HEK293T (cell line): ENCODE measurements around the gene MORN1.

Experiments used
- CTCF ChIA-PET: fragments of 350-600 bp; formaldehyde crosslinking; extraction: SDS; loops from one replicate; lab custom pipeline; 2021; ENCODE audit warnings: antibody characterized with exemption, inconsistent platforms; lab: Yijun Ruan, JAX
- POLR2A ChIA-PET: fragments of 350-600 bp; formaldehyde crosslinking; extraction: SDS; loops from one replicate; lab custom pipeline; 2020; ENCODE audit warnings: antibody characterized with exemption, inconsistent platforms; lab: Yijun Ruan, JAX
- DNase-seq: peaks from one replicate; pipeline ENCODE4 v3.0.0; 2012; ENCODE audit warnings: mixed read lengths; ENCODE audit errors: extremely low spot score
- ARNT ChIP-seq: fragments of 450-650 bp; IDR thresholded peaks from 2 replicates; pipeline ENCODE4 v1.6.1; 2017; ENCODE audit warnings: mild to moderate bottlenecking
- BHLHE40 ChIP-seq: fragments of 450-650 bp; IDR thresholded peaks from 2 replicates; pipeline ENCODE4 v1.6.1; 2016; ENCODE audit warnings: mild to moderate bottlenecking, moderate library complexity, borderline replicate concordance
- CTBP1 ChIP-seq: fragments of 450-650 bp; IDR thresholded peaks from 2 replicates; pipeline ENCODE4 v1.6.1; 2016; ENCODE audit warnings: borderline replicate concordance
- ELF4 ChIP-seq: fragments of 450-650 bp; IDR thresholded peaks from 2 replicates; pipeline ENCODE4 v1.6.1; 2017; ENCODE audit warnings: antibody characterized with exemption
- FOXA1 ChIP-seq: fragments of 450-650 bp; IDR thresholded peaks from 2 replicates; pipeline ENCODE4 v1.6.1; 2016; ENCODE audit warnings: mild to moderate bottlenecking
- FOXK2 ChIP-seq: fragments of 450-650 bp; IDR thresholded peaks from 2 replicates; pipeline ENCODE4 v1.6.1; 2016; ENCODE audit warnings: mild to moderate bottlenecking
- FOXM1 ChIP-seq: fragments of 450-650 bp; IDR thresholded peaks from 2 replicates; pipeline ENCODE4 v1.6.1; 2017; ENCODE audit warnings: mild to moderate bottlenecking, borderline replicate concordance
- HDGF ChIP-seq: fragments of 450-650 bp; IDR thresholded peaks from 2 replicates; pipeline ENCODE4 v1.6.1; 2017; ENCODE audit warnings: antibody characterized with exemption, borderline replicate concordance
- L3MBTL2 ChIP-seq: fragments of 450-650 bp; conservative IDR thresholded peaks from 2 replicates; pipeline ENCODE4 v1.6.1; 2016; ENCODE audit warnings: mild to moderate bottlenecking
- LEF1 ChIP-seq: fragments of 450-650 bp; IDR thresholded peaks from 2 replicates; pipeline ENCODE4 v1.6.1; 2017; ENCODE audit warnings: mild to moderate bottlenecking, borderline replicate concordance
- NFRKB ChIP-seq: fragments of 450-650 bp; IDR thresholded peaks from 2 replicates; pipeline ENCODE4 v1.6.1; 2016; ENCODE audit warnings: mild to moderate bottlenecking, moderate library complexity
- PKNOX1 ChIP-seq: fragments of 450-650 bp; IDR thresholded peaks from 2 replicates; pipeline ENCODE4 v1.6.1; 2016
- SP1 ChIP-seq: fragments of 450-650 bp; IDR thresholded peaks from 2 replicates; pipeline ENCODE4 v1.6.1; 2017
- SUZ12 ChIP-seq: fragments of 450-650 bp; IDR thresholded peaks from 2 replicates; pipeline ENCODE4 v1.6.1; 2016; ENCODE audit warnings: mild to moderate bottlenecking
- TARDBP ChIP-seq: fragments of 450-650 bp; IDR thresholded peaks from 2 replicates; pipeline ENCODE4 v1.6.1; 2016
- ZNF384 ChIP-seq: fragments of 450-650 bp; IDR thresholded peaks from 2 replicates; pipeline ENCODE4 v1.6.1; 2016

The MORN1 gene

DNA sequence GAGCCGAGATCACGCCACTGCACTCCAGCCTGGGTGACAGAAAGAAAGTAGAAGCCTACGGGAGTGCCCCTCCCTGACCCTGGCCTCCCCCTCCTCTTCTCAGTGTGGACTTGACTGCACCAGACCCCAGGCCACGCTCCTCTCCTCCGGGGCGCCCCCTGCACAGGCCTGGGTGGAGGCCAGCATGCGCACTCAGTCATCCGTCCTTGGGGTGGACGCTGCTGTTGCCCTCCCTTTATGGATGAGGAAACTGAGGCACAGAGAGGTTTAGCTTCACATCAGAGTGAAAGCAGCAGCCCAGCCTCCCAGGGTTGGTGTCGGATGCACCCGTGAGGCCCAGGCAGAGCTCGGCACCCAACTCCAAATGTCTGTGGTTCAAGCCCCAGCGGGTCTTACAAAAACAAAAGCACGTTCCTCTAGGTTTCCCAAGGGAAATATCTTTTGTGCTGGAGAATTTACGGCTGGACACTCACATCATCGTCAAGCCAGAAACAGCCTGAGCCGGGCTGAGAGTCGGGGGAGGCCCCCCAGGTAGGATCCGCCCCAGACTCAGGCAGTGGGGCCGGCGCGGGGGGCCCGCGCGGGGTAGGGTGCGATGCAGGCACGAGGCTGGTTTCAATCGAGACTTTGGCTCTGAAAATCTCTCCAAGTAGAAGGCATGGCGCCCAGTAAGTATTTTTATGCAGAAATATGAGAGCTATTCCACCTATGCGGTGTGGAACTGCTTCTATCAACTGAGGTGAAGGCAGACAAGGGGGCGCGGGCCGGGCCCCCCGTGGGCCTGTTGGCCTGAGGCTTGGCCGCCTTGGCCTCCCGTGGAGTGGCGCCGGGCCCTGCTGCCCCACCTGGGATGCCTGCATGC lies 36.6 kb downstream of the MORN1 start:
- CTCF ChIA-PET = no interaction called here
- no peak for DNase-seq
- no peak for TF ChIP-seq FOXA1
- POLR2A ChIA-PET = no interaction called here

DNA sequence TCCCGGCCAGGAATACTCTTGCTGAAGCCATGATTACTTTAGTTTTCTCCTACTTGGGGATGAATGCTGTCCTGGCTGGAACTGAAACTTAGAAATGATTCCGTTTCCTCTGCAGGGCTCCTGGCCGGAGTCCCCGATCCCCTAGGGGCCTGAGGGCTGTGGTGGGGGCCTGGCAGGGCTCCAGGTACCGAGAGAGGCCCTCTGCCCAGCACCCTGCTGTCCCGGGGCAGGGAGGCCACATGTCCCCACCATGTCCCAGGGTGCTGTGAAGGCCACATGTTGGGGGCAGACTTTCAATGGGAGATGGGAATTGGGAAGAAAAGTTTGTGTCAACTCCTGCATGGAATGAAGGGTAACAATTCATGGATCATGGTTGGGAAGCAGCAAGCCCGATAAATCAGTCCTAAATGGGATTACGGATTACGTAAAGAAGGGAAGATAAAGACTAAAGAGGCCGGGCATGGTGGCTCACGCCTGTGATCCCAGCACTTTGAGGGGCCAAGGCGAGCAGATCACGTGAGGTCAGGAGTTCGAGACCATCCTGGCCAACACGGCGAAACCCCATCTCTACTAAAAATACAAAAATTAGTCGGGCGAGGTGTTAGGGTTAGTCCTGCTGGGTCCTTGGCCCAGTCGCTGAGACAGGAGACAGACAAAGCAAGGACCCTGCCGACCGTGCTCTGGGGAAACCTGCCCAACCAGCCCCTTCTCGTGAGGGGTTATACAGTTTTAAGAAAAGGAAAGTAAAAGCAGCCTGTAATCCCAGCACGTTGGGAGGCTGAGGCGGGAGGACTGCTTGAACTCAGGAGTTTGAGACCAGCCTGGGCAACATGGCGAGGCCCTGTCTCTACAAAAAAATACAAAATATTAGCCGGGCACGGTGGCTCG lies 37.6 kb downstream of the MORN1 start:
- CTCF ChIA-PET = no interaction called here
- TF ChIP-seq SP1 (no peak), ZNF384 (no peak), SUZ12 (no peak), LEF1 (no peak), FOXK2 (no peak), CTBP1 (no peak), ARNT (no peak), FOXM1 (no peak), ELF4 (no peak), BHLHE40 (no peak), HDGF (no peak)
- POLR2A ChIA-PET = no interaction called here
- no peak for DNase-seq

DNA sequence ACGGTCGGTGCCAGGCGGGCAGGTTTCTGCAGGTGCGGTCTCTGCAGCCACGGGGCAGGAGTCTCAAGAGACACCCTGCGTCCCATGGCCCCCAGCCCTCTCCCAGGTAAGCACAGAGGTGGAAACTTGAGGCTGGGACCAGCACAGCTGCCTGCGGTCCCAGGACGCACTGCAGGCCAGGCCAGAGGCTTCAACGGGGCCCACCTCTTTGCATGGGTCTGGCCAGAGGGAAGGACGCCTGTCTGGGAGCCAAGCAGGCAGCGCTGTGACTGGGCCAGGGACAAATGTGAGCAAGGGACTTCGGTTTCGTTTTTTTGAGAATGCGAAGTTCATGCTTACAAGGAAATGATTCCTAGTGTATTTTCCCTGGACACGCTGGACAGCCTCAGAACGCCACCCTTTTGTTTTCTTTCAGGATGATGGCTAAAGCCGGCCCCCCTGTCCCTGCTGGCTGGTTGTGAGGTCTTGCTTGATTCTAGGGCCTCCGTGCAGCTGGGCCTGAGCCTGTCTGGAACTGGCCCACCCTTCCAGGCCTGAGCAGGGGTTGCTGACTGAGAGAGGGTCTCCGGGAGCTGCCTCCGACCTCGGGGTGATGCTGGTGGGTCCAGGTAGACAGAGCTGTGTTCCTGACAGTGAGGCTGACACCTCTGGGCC lies 38.3 kb downstream of the MORN1 start:
- CTCF ChIA-PET = interaction anchor here (0.8 kb wide), 1 partner anchor 179 kb away, joined by 3 read pairs; no protein-coding TSS in a partner anchor
- no peak for DNase-seq
- TF ChIP-seq CTBP1 (no peak), ARNT (no peak), LEF1 (no peak)
- POLR2A ChIA-PET = no interaction called here

GRCh38 chr1:2352341-2352896 lies 38.9 kb downstream of the MORN1 start:
- POLR2A ChIA-PET = no interaction called here
- TF ChIP-seq CTBP1 (no peak), PKNOX1 (no peak), ELF4 (no peak)
- no peak for DNase-seq
- CTCF ChIA-PET = interaction anchor here (0.8 kb wide), 1 partner anchor 178 kb away, joined by 3 read pairs; no protein-coding TSS in a partner anchor

DNA sequence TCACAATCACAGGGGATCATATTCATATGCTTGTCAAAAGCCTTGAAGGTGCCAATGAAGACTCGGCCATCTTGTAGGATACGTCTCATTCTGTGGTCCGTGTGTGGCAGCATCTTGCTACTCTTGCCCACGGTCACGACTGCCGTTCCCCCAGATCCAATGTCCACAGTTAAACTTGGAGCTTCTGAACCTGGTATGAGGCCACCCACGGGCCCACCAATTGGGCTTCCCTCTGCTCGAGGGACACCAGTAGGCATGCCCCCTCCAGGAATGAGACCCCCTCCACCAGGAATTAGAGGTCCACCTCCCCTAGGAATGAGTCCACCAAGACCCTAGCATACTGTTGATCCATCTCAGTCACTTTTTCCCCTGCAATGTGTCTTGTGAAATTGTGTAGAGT lies 39.6 kb downstream of the MORN1 start:
- ChIA-PET CTCF (no interaction called here), POLR2A (no interaction called here)
- TF ChIP-seq CTBP1 = no peak
- TF ChIP-seq HDGF = no peak
- TF ChIP-seq PKNOX1 = no peak
- no peak for TF ChIP-seq BHLHE40
- no peak for TF ChIP-seq ARNT
- no peak for TF ChIP-seq NFRKB
- no peak for TF ChIP-seq SP1
- no peak for TF ChIP-seq ELF4
- TF ChIP-seq TARDBP = no peak
- DNase-seq = no peak

DNA sequence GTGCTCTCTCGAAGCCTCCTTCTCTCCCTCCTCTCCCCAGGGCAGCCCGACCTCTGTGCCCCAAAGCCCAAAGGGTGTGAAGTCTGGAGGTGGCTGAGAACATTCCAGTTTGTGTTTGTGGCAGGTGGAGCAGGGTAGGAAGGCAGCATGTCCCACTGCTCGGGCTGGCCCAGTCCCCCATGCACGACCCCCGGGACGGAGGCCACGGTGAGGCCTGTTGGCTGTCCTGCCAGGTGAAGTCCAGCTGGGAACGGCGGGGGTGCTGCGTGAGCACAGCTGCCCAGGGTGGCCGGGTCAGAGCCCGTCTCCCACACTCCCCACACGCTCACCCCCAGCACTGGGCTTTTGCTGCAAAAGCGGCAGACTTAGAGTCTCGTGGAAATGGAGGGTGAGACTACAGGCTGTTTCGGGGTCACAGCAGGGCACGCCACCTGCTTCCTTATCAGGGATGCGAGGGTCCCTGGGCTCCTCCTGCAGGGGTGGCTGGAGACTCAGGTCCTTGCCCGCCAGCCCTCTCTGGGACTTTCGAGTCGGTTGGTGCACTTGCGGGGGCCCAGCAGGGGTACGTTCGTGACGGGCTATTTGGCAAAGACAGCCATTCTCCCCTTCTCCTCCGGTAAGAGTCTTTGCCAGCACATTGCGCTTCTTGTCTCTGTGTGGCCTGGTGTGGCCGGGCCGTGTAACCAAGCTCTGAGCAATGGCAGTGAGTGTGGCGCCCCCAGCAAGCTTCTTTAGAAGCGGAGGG lies 40.3 kb downstream of the MORN1 start:
- DNase-seq = no peak
- ChIA-PET CTCF (no interaction called here), POLR2A (no interaction called here)
- TF ChIP-seq TARDBP (no peak), CTBP1 (no peak), FOXK2 (no peak), FOXM1 (no peak), SUZ12 (no peak), L3MBTL2 (no peak), BHLHE40 (no peak), SP1 (no peak), PKNOX1 (no peak), ELF4 (no peak), FOXA1 (no peak), ARNT (no peak), LEF1 (no peak)
